Muscle of arm (tissue), 14 donors: ENCODE results near the gene SLC27A2. TPM values are rescaled to one million over a fixed set of nuclear protein-coding genes. Genes with fewer than 3 reads are reported as not detected.
"Not testable (repeated sequence)": the region's sequence is repeated elsewhere in the genome, so short reads cannot be mapped to it uniquely, and the experiment has no call there.

Experiments used
- DNase-seq: peaks from one replicate; pipeline ENCODE4 v3.0.0-alpha.2; 2013
- long read RNA-seq, 11 donors: transcript quantifications; one replicate each; lab custom pipeline, GENCODE V29; 2026
- polyA plus RNA-seq, 12 donors: library from polyadenylated mRNA; unstranded; fragments of 120-200 nt; gene quantifications; one replicate each; pipeline ENCODE4 v1.2.1, GENCODE V29; 2013; ENCODE audit not compliant: insufficient read length in 12 of 12

Gene SLC27A2
- 10 to 100 TPM in 1 of 12 donors, 1 to 10 TPM in 1, under 1 TPM in 8, not detected in 2; 0.12 to 17.9 (median 0.20) TPM for polyA plus RNA-seq
- long read RNA-seq, donor 1, transcript SLC27A2-201 (10 exons, 2,394 nt) = major isoform, 18 of 68 reads
- long read RNA-seq, donor 1, partial matches to known transcripts = 50 of 68 reads
- long read RNA-seq, donor 1, other reads (novel, unspliced or antisense) = 0 of 68 reads
- long read RNA-seq, donor 2 = 0 reads
- long read RNA-seq, donor 3 = 0 reads
- long read RNA-seq, donor 4 = 0 reads
- long read RNA-seq, donor 5 = 0 reads
- long read RNA-seq, donor 6 = 0 reads
- long read RNA-seq, donor 7 = 0 reads
- long read RNA-seq, donor 8 = 0 reads
- long read RNA-seq, donor 9 = 0 reads
- long read RNA-seq, donor 10 = 0 reads
- long read RNA-seq, donor 11 = 0 reads

- DNase-seq = peak; percentile 1
Measured at GRCh38 chr15:50181969-50182218, at the start of gene SLC27A2. Gene SLC27A2, plus strand, starts transcription at chr15:50182196. Its CDS starts 232 bp downstream, at chr15:50182428.

GRCh38 chr15:50132251-50132984 lies 49.6 kb upstream of the SLC27A2 start:
- not testable (repeated sequence) for DNase-seq

- no peak for DNase-seq
Measured at GRCh38 chr15:50134524-50135024, 47.4 kb upstream of the SLC27A2 start.

GRCh38 chr15:50135031-50135551 lies 46.9 kb upstream of the SLC27A2 start:
- DNase-seq = no peak

- no peak for DNase-seq
Measured at GRCh38 chr15:50137330-50137761, 44.6 kb upstream of the SLC27A2 start.

DNA sequence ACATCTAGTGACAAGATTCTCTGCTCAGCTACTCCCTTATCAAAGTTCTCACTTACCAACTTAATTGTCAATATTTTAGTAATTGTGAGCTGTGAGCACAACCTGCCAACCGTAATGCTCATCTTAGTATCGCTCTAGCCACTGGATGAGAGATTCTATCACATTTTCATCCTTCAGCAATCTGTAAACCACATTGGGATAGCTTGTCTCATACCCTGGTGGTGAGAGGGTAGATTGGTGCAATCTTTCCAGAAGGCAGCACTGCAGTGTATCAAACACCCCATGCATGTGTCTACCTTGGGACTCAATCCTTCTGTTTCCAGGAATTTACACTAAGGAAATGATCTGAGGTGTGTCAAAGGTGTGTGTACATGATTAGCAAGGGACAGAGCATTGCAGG lies 44.1 kb upstream of the SLC27A2 start:
- no peak for DNase-seq

DNA sequence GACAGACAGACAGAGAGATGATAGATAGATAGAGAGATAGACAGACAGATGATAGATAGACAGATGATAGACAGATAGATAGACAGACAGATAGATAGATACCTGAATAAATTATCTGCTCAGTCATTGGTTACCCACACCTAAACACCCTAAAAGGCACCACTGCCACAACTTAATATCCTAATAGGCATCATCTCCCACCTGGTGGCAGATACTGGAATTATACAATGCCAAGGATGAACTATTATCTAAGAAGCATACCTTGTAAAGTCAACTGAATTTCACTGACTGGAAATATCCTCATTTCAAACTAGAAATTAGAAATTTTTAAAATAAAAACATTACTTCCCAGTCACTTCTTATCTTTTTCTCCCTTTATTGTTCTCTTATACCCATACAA lies 43.6 kb upstream of the SLC27A2 start:
- no peak for DNase-seq

DNA sequence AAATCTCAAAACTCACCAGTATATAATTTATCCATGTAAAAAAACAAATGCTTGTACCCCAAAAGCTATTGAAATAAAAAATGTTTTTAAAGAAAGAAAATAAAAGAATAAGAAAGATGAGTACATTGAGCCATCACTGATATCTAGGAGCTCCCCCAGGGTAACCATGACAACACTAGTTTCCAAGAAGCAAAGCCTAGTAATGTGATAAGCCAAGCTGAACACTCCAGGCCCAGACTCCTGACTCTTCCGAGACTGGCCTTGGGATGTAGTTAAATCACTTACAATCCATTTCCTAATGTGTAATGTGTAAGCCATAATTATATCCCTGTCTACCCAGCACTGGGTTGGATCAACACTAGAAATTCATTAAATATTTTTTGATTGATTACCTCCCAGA lies 41.9 kb upstream of the SLC27A2 start:
- DNase-seq = no peak

DNA sequence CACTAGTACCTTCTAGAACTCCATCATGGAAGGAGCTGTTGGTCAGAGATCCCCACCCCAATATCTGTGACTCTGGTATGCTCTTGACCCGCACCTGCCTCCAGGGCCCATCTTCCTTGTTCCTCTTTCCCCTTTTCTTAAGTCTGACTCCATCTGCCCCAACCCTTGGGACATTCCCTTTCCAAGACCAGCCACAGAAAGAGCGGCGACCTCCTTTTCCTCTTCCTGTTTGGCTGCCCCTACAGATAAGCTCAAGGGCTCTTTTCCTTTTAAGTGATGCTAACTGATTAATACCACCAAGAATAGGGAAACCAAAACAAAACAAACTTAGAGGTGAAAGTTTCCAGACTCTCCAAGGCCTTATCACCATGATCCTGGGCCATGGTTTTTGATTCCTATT lies 41.0 kb upstream of the SLC27A2 start:
- DNase-seq = no peak

GRCh38 chr15:50141856-50142255 lies 40.1 kb upstream of the SLC27A2 start:
- DNase-seq = no peak

GRCh38 chr15:50143255-50143860 lies 38.6 kb upstream of the SLC27A2 start:
- no peak for DNase-seq

GRCh38 chr15:50144341-50145120 lies 37.5 kb upstream of the SLC27A2 start:
- DNase-seq = no peak

DNA sequence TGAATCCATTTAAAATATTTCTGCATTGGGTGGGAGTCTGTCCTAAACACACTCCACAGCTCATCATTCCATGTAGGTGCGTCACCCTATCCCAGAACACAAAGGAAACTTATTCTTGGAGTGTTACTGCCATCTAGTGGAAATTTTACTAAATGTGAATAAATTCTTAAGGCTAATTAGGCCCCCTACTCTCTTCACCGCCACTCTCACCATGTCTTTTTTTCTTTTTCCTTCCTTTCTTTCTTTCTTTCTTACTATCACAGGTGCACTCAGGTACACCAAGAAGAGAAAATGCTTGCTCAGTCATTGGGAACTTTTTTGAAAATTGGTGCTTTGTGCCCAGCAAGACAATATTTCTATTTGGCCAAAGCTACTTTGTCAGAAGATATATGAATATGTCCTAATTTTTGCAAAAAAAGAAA lies 36.5 kb upstream of the SLC27A2 start:
- peak; percentile 78 for DNase-seq

- DNase-seq = no peak
Measured at GRCh38 chr15:50146632-50147031, 35.4 kb upstream of the SLC27A2 start.

GRCh38 chr15:50148362-50148963 lies 33.5 kb upstream of the SLC27A2 start:
- DNase-seq = no peak

- no peak for DNase-seq
Measured at GRCh38 chr15:50149090-50149489, 32.9 kb upstream of the SLC27A2 start.

DNA sequence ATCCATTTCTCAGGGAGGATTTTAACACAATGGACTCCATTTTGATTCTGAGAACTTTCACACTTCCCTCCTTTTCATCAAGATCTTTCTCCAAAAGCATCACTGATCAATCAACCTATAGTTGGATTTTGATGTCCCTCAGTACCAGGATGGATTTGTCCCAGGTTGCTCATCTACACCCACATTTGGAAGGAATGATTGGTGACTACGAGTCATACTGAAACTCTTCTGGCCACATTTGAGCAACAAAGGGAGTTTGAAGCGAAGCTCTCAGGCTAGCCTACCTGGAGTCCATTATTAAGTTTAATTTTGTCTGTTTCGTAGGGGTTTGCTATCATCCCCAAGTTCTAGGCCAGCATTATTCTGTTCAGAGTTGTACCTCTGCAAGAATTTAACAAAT lies 31.6 kb upstream of the SLC27A2 start:
- DNase-seq = no peak

DNA sequence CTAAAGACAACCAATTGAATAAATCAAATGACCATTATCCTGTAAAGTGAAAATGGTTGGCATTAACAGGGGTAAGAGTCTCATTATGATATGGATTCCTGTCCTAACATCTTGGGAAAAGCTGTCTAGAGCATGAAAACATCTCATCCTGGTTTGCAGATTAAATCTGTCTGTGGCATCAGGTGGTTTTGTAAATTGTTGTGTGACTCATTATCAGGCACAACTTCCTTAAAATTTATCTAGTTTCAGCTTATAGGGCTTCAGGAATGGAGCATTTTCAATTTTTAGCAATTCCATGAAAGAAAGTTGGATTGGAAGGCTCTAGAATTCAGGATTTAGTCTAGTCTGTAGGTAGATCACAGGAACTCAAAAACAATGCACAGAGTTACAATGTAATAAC lies 31.1 kb upstream of the SLC27A2 start:
- DNase-seq = no peak

- no peak for DNase-seq
Measured at GRCh38 chr15:50151476-50151875, 30.5 kb upstream of the SLC27A2 start.

GRCh38 chr15:50158236-50158635 lies 23.8 kb upstream of the SLC27A2 start:
- DNase-seq = not testable (repeated sequence)
